ENCODE results near the gene ADAMTS12. TPM values are rescaled to one million over a fixed set of nuclear protein-coding genes. Genes with fewer than 3 reads are reported as not detected.

Gene ADAMTS12
- polyA plus RNA-seq, 1 of the 3 experiments (the other 2 are of a cell fraction): 2.5 TPM

- Histone ChIP-seq H3K9me2 (no peaks in the 10 kb centered on the region), H3K36me3 (replicated peaks in 1 of 2; ENCODE audit: control insufficient read depth in 1 of 2, insufficient read depth in 2 of 2, low read length in 1 of 2) (no peaks in the 10 kb centered on the region), H3K27me3 (ENCODE audit: insufficient read depth) (no peaks in the 10 kb centered on the region), H3K79me2 (ENCODE audit: insufficient read depth) (no peaks in the 10 kb centered on the region), H3K27ac (ENCODE audit: low read depth in 2 of 2, low read length in 1 of 2) (no peak overlapping the region), H3K9me3 (no peaks in the 10 kb centered on the region), H3K4me1 (ENCODE audit: control insufficient read depth in 1 of 2, insufficient read depth in 2 of 2, low read depth in 1 of 2, low read length in 1 of 2) (peaks cover 0 to 3% of the 10 kb centered on the region in 2 experiments; a peak in 2 of 4 replicates), H3K4me3 (ENCODE audit: low read depth in 2 of 2, low read length in 1 of 2) (no peak overlapping the region), H4K20me1 (ENCODE audit: insufficient read depth) (no peaks in the 10 kb centered on the region), H3F3A (replicated peaks; ENCODE audit: insufficient read depth) (no peaks in the 10 kb centered on the region), H2AFZ (ENCODE audit: low read depth) (no peak overlapping the region), H3K9ac (no peak overlapping the region), H3K4me2 (no peak overlapping the region)
- no peak for TF ChIP-seq USF1 (IDR thresholded peaks at IDR 0.05; ENCODE audit: borderline replicate concordance, low read depth)
- TF ChIP-seq GABPA (IDR thresholded peaks at IDR 0.05; ENCODE audit: low read depth): no peak
- TF ChIP-seq RXRA (IDR thresholded peaks at IDR 0.05; ENCODE audit: borderline replicate concordance, low read depth): no peak
- no peak for TF ChIP-seq RCOR1 (IDR thresholded peaks at IDR 0.05; ENCODE audit: low read length)
- TF ChIP-seq MEF2A (IDR thresholded peaks at IDR 0.05; ENCODE audit: borderline replicate concordance, low read depth): no peak
- no peak for TF ChIP-seq MXI1 (IDR thresholded peaks at IDR 0.05; ENCODE audit: low read depth, low read length)
- ChIA-PET CTCF (interaction anchor here (1.0 kb wide), 1 partner anchor 71 kb away, joined by 3 read pairs; no protein-coding TSS in a partner anchor), POLR2A (no interaction called here)
- DNase-seq: no peak
- 66% methylated on average over 3 of the region's 3 CpGs for WGBS (ENCODE audit: low lambda C conversion rate)
Observed at GRCh38 chr5:33504570-33504969, 387.2 kb downstream of the ADAMTS12 start.

- Histone ChIP-seq H3K4me1 (ENCODE audit: control insufficient read depth in 1 of 2, insufficient read depth in 2 of 2, low read depth in 1 of 2, low read length in 1 of 2) (peaks cover 0 to 3% of the 10 kb centered on the region in 2 experiments; a peak in 2 of 4 replicates), H3K27ac (ENCODE audit: low read depth in 2 of 2, low read length in 1 of 2) (no peak overlapping the region), H3F3A (replicated peaks; ENCODE audit: insufficient read depth) (no peaks in the 10 kb centered on the region), H3K27me3 (ENCODE audit: insufficient read depth) (no peaks in the 10 kb centered on the region), H2AFZ (ENCODE audit: low read depth) (no peak overlapping the region), H3K9me3 (no peaks in the 10 kb centered on the region), H3K36me3 (replicated peaks in 1 of 2; ENCODE audit: control insufficient read depth in 1 of 2, insufficient read depth in 2 of 2, low read length in 1 of 2) (no peaks in the 10 kb centered on the region), H3K4me3 (ENCODE audit: low read depth in 2 of 2, low read length in 1 of 2) (no peak overlapping the region), H3K79me2 (ENCODE audit: insufficient read depth) (no peaks in the 10 kb centered on the region), H3K9me2 (no peaks in the 10 kb centered on the region), H4K20me1 (ENCODE audit: insufficient read depth) (no peaks in the 10 kb centered on the region), H3K9ac (no peak overlapping the region), H3K4me2 (no peak overlapping the region)
- no peak for TF ChIP-seq NRF1 (IDR thresholded peaks at IDR 0.05; ENCODE audit: low read depth, low read length)
- TF ChIP-seq MEF2A (IDR thresholded peaks at IDR 0.05; ENCODE audit: borderline replicate concordance, low read depth): no peak
- TF ChIP-seq MXI1 (IDR thresholded peaks at IDR 0.05; ENCODE audit: low read depth, low read length): no peak
- TF ChIP-seq USF1 (IDR thresholded peaks at IDR 0.05; ENCODE audit: borderline replicate concordance, low read depth): no peak
- TF ChIP-seq GABPA (IDR thresholded peaks at IDR 0.05; ENCODE audit: low read depth): no peak
- no peak for TF ChIP-seq RCOR1 (IDR thresholded peaks at IDR 0.05; ENCODE audit: low read length)
- no peak for TF ChIP-seq POLR2AphosphoS5 (IDR thresholded peaks at IDR 0.05; ENCODE audit: low read depth, low read length)
- no peak for TF ChIP-seq RAD21 (IDR thresholded peaks at IDR 0.05; ENCODE audit: low read length)
- no peak for TF ChIP-seq YY1 (IDR thresholded peaks at IDR 0.05; ENCODE audit: low read depth)
- no peak for TF ChIP-seq SMC3 (IDR thresholded peaks at IDR 0.05; ENCODE audit: low read depth, low read length)
- no peak for TF ChIP-seq USF2 (IDR thresholded peaks at IDR 0.05; ENCODE audit: borderline replicate concordance, low read depth, low read length)
- TF ChIP-seq FOSL2 (IDR thresholded peaks at IDR 0.05; ENCODE audit: borderline replicate concordance, low read depth): no peak
- TF ChIP-seq CTCF (IDR thresholded peaks at IDR 0.05): no peak
- TF ChIP-seq ELF1 (IDR thresholded peaks at IDR 0.05): no peak
- no peak for TF ChIP-seq MAX (IDR thresholded peaks at IDR 0.05; ENCODE audit: low read depth)
- ChIA-PET CTCF (interaction anchor here (1.2 kb wide), 1 partner anchor 67 kb away, joined by 3 read pairs; no protein-coding TSS in a partner anchor), POLR2A (no interaction called here)
- 74% methylated on average over 15 of the region's 27 CpGs for WGBS (ENCODE audit: low lambda C conversion rate)
- DNase-seq: no peak
Observed at GRCh38 chr5:33501899-33502298, 389.9 kb downstream of the ADAMTS12 start.

Data from SK-N-SH (cell line).